DMS153 treated with DMSO at 0.1 percent for 48 hours (cell line): Measurements from ENCODE around the gene PRRX1.

Experiments
- DNase-seq: peaks from one replicate; lab custom pipeline; 2025; ENCODE audit not compliant: unreplicated experiment; lab: John Stamatoyannopoulos, UW

The PRRX1 gene

GRCh38 chr1:170664093-170664827, at the start of gene PRRX1:
Gene PRRX1, plus strand, starts transcription at chr1:170664131. Its CDS starts 88 bp downstream, at chr1:170664219.
- DNase-seq = peak; percentile 14

- DNase-seq = no peak
Observed at GRCh38 chr1:170617591-170618330, 46.2 kb upstream of the PRRX1 start.

- DNase-seq = no peak
Observed at GRCh38 chr1:170618421-170618820, 45.5 kb upstream of the PRRX1 start.

- DNase-seq = peak; percentile 52
Observed at GRCh38 chr1:170619241-170620028, 44.5 kb upstream of the PRRX1 start.

- DNase-seq = no peak
Observed at GRCh38 chr1:170620164-170620563, 43.8 kb upstream of the PRRX1 start.

- DNase-seq = no peak
Observed at GRCh38 chr1:170623171-170623570, 40.8 kb upstream of the PRRX1 start.

- DNase-seq = no peak
Observed at GRCh38 chr1:170624146-170624545, 39.8 kb upstream of the PRRX1 start.

- no peak for DNase-seq
Observed at GRCh38 chr1:170630977-170631376, 33.0 kb upstream of the PRRX1 start.

GRCh38 chr1:170634293-170634692, 29.6 kb upstream of the PRRX1 start:
- no peak for DNase-seq

- no peak for DNase-seq
Observed at GRCh38 chr1:170634824-170635410, 29.0 kb upstream of the PRRX1 start.

- no peak for DNase-seq
Observed at GRCh38 chr1:170640581-170640980, 23.4 kb upstream of the PRRX1 start.

- no peak for DNase-seq
Observed at GRCh38 chr1:170657275-170657853, 6.6 kb upstream of the PRRX1 start.

- no peak for DNase-seq
Observed at GRCh38 chr1:170659399-170660035, 4.4 kb upstream of the PRRX1 start.

GRCh38 chr1:170660281-170660713, 3.6 kb upstream of the PRRX1 start:
- DNase-seq = no peak

GRCh38 chr1:170660871-170661645, 2.9 kb upstream of the PRRX1 start:
- no peak for DNase-seq

GRCh38 chr1:170661646-170662411, 2.1 kb upstream of the PRRX1 start:
- no peak for DNase-seq

GRCh38 chr1:170662561-170663403, 1.1 kb upstream of the PRRX1 start:
- no peak for DNase-seq
